Smooth muscle cell (in vitro differentiated cells): Measurements from ENCODE around the gene RTL9. TPM values are rescaled to one million over a fixed set of nuclear protein-coding genes. Genes with fewer than 3 reads are reported as not detected.

Experiments used
- DNase-seq: peaks from one replicate; lab custom pipeline; 2025; ENCODE audit not compliant: unreplicated experiment; lab: John Stamatoyannopoulos, UW
- H2AFZ ChIP-seq: fragments of 200-600 bp; sonication (generic); 2 replicates; pipeline ENCODE4 v1.6.0; 2016; ENCODE audit warnings: antibody characterized with exemption, low read depth, mild to moderate bottlenecking
- H3F3A ChIP-seq: fragments of 200-600 bp; sonication (generic); 2 replicates; pipeline ENCODE4 v1.6.0; 2017; ENCODE audit warnings: antibody characterized with exemption, low read depth
- H3K27ac ChIP-seq: fragments of 200-600 bp; sonication (generic); 2 replicates; pipeline ENCODE4 v1.5.1; 2016; ENCODE audit warnings: low read depth, mild to moderate bottlenecking
- H3K27me3 ChIP-seq: fragments of 200-600 bp; sonication (generic); 2 replicates; pipeline ENCODE4 v1.6.1; 2016; ENCODE audit warnings: low read depth, mild to moderate bottlenecking
- H3K36me3 ChIP-seq: fragments of 200-600 bp; sonication (generic); 2 replicates; pipeline ENCODE4 v1.5.1; 2016; ENCODE audit warnings: low read depth
- H3K4me1 ChIP-seq: fragments of 200-600 bp; sonication (generic); 2 replicates; pipeline ENCODE4 v1.5.1; 2016; ENCODE audit warnings: low read depth
- H3K4me2 ChIP-seq: fragments of 200-600 bp; sonication (generic); 2 replicates; pipeline ENCODE4 v1.6.0; 2016; ENCODE audit warnings: mild to moderate bottlenecking
- H3K4me3 ChIP-seq: fragments of 200-600 bp; sonication (generic); 2 replicates; pipeline ENCODE4 v1.5.1; 2016; ENCODE audit warnings: mild to moderate bottlenecking
- H3K79me2 ChIP-seq: fragments of 200-600 bp; sonication (generic); 2 replicates; pipeline ENCODE4 v1.6.0; 2016; ENCODE audit warnings: low read depth, mild to moderate bottlenecking
- H3K9ac ChIP-seq: fragments of 200-600 bp; sonication (generic); 2 replicates; pipeline ENCODE4 v1.6.0; 2016; ENCODE audit warnings: low read depth
- H3K9me3 ChIP-seq: fragments of 200-600 bp; sonication (generic); replicated peaks from 2 replicates; pipeline ENCODE4 v1.5.1; 2016; ENCODE audit warnings: low read depth
- H4K20me1 ChIP-seq: fragments of 200-600 bp; sonication (generic); 2 replicates; pipeline ENCODE4 v1.6.0; 2016; ENCODE audit warnings: low read depth
- CTCF ChIP-seq: fragments of 200-600 bp; sonication (generic); IDR thresholded peaks from 2 replicates; pipeline ENCODE4 v1.5.1; 2017; ENCODE audit warnings: borderline replicate concordance, mild to moderate bottlenecking, antibody characterized with exemption; ENCODE audit not compliant: insufficient read depth, poor library complexity, severe bottlenecking
- WGBS: methylation state at CpG from one replicate; pipeline ENCODE4 v1.1.7; 2016; ENCODE audit warnings: low lambda C conversion rate; 5-methylcytosine and 5-hydroxymethylcytosine counted together
- polyA plus RNA-seq: library from polyadenylated mRNA; unstranded; fragments of >200 nt; fragmentation: Nextera tagmentation; extraction: Ambion mirVana; gene quantifications from 2 replicates; pipeline ENCODE4 v1.2.1, GENCODE V29; 2016
- total RNA-seq: library from RNA; depleted of rRNA; stranded (reverse); fragments of >200 nt; gene quantifications from 2 replicates; pipeline ENCODE4 v1.2.3, GENCODE V29; 2014

RTL9 gene
- total and polyA plus RNA-seq, 2 experiments from 2014 or later: 0.49 TPM; not detected in 1

DNA sequence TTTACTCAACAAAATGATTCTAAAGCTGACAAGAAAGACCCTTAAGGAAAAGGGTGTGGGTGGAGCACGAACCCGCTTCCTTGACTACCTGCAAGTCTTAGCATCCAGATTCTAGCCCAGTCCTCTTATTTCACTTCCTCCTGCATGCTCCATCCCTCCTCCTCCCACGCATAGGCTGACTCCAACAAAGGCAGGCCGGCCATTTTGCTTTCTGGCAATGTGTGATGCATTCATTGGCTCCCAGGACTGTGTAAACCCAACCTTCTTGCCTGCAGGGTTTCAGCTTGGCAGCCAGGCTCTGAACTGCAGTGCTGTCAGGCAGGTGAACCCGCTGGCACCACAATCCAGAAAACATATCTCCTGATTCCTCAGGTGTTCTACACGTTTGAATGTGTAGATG lies 39.3 kb downstream of the RTL9 start:
- H3K36me3 ChIP-seq: no peaks in the 10 kb centered on the region
- no peaks in the 10 kb centered on the region for H3K9me3 ChIP-seq
- H3K4me2 ChIP-seq: no peak overlapping the region
- H3K4me3 ChIP-seq: no peak overlapping the region
- no peak for TF ChIP-seq CTCF
- 67% methylated on average over 6 of the region's 6 CpGs for WGBS
- H3K79me2 ChIP-seq: no peaks in the 10 kb centered on the region
- no peaks in the 10 kb centered on the region for H3F3A ChIP-seq
- no peak for DNase-seq
- H3K27me3 ChIP-seq: no peaks in the 10 kb centered on the region
- no peaks in the 10 kb centered on the region for H3K4me1 ChIP-seq
- no peak overlapping the region for H3K9ac ChIP-seq
- no peak overlapping the region for H3K27ac ChIP-seq
- H4K20me1 ChIP-seq: no peaks in the 10 kb centered on the region
- H2AFZ ChIP-seq: no peak overlapping the region

DNA sequence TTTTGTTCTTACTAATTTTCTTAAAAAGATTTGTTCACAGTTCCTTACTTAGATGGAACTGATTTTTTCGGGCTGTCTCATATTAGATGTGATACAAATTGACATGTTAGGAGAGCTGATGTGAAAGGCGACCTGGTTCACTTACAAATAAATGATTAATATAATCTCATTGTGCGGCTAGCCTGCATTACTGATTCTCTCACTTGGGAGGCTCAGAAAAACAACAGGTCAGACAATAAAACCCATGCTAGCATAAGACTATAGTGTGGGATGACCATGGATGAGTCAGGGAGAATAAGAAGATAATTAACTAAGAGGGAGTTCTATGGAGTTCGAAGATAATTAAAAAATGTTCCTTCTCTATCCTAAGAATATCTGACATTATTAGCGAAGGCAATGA lies 40.8 kb downstream of the RTL9 start:
- no peaks in the 10 kb centered on the region for H3K79me2 ChIP-seq
- H2AFZ ChIP-seq: no peak overlapping the region
- H3K9me3 ChIP-seq: no peaks in the 10 kb centered on the region
- no peak overlapping the region for H3K4me2 ChIP-seq
- no peaks in the 10 kb centered on the region for H3K36me3 ChIP-seq
- H4K20me1 ChIP-seq: no peaks in the 10 kb centered on the region
- no peak for TF ChIP-seq CTCF
- no peak overlapping the region for H3K27ac ChIP-seq
- no peaks in the 10 kb centered on the region for H3K27me3 ChIP-seq
- peaks cover 4% of the 10 kb centered on the region for H3K4me1 ChIP-seq
- DNase-seq: no peak
- H3K4me3 ChIP-seq: no peak overlapping the region
- no peak overlapping the region for H3K9ac ChIP-seq
- WGBS: 69% methylated on average over 5 of the region's 5 CpGs
- H3F3A ChIP-seq: no peaks in the 10 kb centered on the region

DNA sequence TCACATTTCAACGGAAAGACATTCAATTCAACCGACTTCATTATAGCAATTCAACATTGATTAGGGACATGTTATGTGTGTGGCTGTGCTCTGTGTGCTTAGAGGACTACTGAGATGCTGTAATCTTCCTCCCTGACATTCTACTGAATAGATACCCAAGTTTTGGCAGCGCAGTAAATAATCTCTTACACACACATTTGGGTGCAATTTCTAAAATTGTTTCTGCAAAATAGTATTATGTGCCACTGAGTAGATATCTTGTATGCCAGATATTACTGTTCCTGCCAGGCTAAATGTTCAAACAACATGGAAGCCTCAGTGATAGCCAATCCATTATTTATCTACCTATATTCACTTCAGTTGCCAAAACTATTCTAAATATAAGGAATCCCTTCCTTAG lies 41.3 kb downstream of the RTL9 start:
- Histone ChIP-seq H3K4me3 (no peak overlapping the region), H3K27me3 (no peaks in the 10 kb centered on the region), H3K9ac (no peak overlapping the region), H3K79me2 (no peaks in the 10 kb centered on the region), H3K9me3 (no peaks in the 10 kb centered on the region), H3F3A (no peaks in the 10 kb centered on the region), H3K36me3 (no peaks in the 10 kb centered on the region), H3K4me2 (no peak overlapping the region), H4K20me1 (no peaks in the 10 kb centered on the region), H3K27ac (no peak overlapping the region), H3K4me1 (peaks cover 4% of the 10 kb centered on the region), H2AFZ (no peak overlapping the region)
- no peak for DNase-seq
- TF ChIP-seq CTCF: no peak
- WGBS: 77% methylated on average over 3 of the region's 3 CpGs

GRCh38 chrX:110401135-110401534 lies 42.5 kb downstream of the RTL9 start:
- H3K4me1 ChIP-seq: peaks cover 4% of the 10 kb centered on the region
- WGBS: 70% methylated on average over 3 of the region's 3 CpGs
- no peak for DNase-seq
- H3F3A ChIP-seq: no peaks in the 10 kb centered on the region
- H3K27me3 ChIP-seq: no peaks in the 10 kb centered on the region
- H3K9me3 ChIP-seq: no peaks in the 10 kb centered on the region
- H3K27ac ChIP-seq: no peak overlapping the region
- H3K79me2 ChIP-seq: no peaks in the 10 kb centered on the region
- no peaks in the 10 kb centered on the region for H4K20me1 ChIP-seq
- TF ChIP-seq CTCF: no peak
- no peak overlapping the region for H3K4me3 ChIP-seq
- no peak overlapping the region for H2AFZ ChIP-seq
- H3K4me2 ChIP-seq: no peak overlapping the region
- no peak overlapping the region for H3K9ac ChIP-seq
- no peaks in the 10 kb centered on the region for H3K36me3 ChIP-seq
